ENCODE data around the gene PRXL2A. TPM values are rescaled to one million over a fixed set of nuclear protein-coding genes. Genes with fewer than 3 reads are reported as not detected.

The PRXL2A gene
- total RNA-seq, 1 experiment from 2014 or later: 8.6 TPM

DNA sequence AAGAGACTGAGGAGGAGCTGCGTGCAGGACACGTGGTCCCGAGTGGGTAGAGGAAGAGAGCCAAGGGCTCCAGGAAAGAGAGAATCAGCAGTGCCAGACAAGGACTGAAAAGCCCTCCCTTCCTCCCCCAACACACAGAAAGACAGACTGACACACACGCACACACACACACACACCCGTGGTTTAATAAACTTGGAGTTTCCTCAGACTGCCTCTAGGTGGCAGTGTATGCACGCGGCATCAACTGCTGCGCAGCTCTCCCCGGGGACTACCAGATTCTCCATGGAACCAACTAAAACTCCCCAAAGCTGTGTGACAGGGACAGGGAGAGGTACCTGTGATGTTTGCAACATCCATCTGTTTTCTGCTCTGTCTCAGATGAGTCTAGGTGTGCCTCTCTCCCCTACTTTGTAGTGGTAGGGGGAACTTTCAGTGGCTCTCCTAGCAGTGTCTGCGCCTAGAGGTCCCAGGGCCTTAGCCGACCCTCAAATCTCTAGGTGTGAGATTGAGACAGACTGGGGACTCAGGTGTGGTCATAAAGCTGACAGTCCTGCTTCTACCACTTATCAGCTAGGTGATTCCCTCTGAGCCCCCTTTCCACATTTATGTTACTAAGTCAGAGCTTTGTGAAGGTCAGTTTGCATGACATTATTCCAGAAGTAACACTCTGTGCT lies 36.4 kb downstream of the PRXL2A start:
- DNase-seq (ENCODE audit: low spot score): peak; percentile 80

- DNase-seq (ENCODE audit: low spot score): no peak
Measured at GRCh38 chr10:80447436-80448190, 39.3 kb downstream of the PRXL2A start.

GRCh38 chr10:80448209-80448942 lies 40.0 kb downstream of the PRXL2A start:
- DNase-seq (ENCODE audit: low spot score): no peak

GRCh38 chr10:80449520-80449919 lies 41.2 kb downstream of the PRXL2A start:
- DNase-seq (ENCODE audit: low spot score): no peak

DNA sequence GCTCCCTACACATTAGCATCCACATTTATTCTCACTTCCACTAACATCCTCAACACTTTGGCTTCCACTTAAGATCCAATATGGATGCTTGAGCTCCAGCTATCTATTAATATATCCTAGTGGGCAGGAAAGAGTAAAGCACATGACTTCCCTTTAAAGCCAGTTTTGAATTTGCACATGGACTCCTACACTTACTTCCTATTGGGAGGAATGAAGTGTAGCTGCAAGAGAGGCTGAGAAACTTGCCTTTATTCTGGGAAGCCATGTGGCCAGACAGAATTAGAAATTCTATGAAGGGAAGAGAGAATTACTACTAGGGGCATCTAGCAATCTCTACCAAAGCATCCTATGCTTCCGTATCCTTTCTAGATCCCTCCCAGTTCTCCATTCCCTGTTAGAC lies 42.8 kb downstream of the PRXL2A start:
- DNase-seq (ENCODE audit: low spot score): no peak

DNA sequence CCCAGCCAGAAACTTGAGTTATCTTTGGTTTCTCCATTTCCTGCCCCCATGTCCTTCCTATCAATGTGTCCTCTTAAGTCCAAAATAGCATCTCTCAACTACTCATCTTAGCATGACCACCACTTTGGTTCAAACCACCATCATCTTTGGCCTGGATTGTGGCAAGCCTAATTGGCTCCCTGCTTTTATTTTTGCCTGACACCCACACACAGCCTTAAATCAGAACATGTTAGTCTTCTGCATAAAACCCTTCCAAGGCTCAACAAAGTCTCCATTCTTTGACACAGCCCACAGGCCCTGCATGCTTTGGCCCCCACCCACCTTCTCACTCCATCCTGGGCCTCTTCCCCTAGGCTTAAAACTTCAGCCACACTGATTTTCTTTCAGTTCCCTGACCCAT lies 43.7 kb downstream of the PRXL2A start:
- no peak for DNase-seq (ENCODE audit: low spot score)

DNA sequence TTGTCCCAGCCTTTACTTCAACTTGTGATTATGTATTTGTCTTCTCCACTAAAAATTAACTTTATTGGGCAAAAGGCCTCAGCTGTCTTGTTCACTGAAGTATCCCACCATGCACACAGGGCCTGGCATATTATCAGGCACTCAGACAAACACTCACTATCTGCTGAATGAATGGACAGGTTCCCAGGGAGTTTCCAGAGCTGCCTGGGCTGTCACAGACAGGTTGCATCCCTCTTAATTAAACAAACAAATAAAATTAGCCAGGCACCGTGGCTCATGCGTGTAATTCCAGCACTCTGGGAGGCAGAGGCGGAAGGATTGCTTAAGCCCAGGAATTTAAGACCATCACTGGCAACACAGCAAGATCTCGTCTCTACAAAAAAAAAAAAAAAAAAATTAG lies 44.3 kb downstream of the PRXL2A start:
- DNase-seq (ENCODE audit: low spot score): no peak

GRCh38 chr10:80453056-80453841 lies 44.9 kb downstream of the PRXL2A start:
- no peak for DNase-seq (ENCODE audit: low spot score)

- peak; percentile 80 for DNase-seq (ENCODE audit: low spot score)
Measured at GRCh38 chr10:80453842-80454512, 45.6 kb downstream of the PRXL2A start, which contains the start of gene TSPAN14. Gene TSPAN14 (plus strand): TSS chr10:80454310. CDS start chr10:80489234, 34,924 bp downstream.

GRCh38 chr10:80454513-80455460 lies 46.4 kb downstream of the PRXL2A start:
- peak; percentile 57 for DNase-seq (ENCODE audit: low spot score)

- no peak for DNase-seq (ENCODE audit: low spot score)
Measured at GRCh38 chr10:80455461-80456349, 47.4 kb downstream of the PRXL2A start.

DNA sequence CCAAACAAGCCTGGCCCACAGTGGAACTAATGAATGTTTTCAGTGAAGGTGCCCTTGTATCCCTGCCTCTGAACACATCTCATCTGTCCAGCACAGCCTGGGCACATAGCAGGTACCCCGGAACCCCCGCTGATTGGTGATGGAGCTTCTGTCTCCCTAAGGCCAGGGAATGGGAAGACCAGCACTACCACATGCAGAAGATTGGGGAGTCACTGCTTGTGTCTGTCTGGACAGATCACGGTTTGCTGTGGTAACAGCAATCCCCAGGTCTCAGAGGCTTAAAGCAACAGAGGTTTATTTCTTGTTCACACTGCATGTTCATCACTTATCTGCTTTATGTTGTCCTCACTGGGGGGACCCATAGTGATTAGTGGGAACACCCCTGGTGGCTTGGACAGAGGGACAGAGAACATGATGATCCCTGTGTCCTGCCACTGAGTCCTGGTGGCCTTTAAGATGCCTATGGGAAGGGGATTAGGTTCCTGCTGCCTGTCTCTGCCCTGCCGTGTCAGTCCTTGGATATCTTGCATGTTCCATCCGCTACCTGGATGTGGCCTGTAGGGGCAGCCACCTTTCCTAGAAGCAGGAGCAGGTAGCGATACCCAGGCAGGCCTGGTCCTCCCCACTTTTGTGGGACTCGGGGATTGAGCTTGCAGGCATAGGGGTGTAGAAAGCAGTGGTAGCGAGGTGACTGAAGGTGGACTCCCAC lies 49.4 kb downstream of the PRXL2A start:
- peak; percentile 55 for DNase-seq (ENCODE audit: low spot score)

DNA sequence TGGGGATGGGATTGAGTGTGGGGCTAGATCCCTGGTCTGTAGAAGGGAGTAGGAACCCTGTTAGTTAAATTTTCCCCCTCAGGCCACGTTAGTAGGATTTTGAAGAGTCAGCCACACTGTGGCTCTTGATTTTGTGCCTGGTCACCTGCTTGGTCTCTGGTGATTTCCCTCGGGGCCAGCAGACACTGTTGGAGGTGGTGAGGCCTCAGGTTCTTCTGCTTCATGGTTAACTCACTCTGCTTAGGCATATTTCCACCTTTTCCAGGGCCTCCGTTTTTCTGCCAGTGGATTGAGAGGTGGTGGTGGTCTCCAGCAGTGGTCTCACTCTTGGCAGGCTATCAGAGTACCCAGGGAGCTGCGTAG lies 49.9 kb downstream of the PRXL2A start:
- no peak for DNase-seq (ENCODE audit: low spot score)

DNA sequence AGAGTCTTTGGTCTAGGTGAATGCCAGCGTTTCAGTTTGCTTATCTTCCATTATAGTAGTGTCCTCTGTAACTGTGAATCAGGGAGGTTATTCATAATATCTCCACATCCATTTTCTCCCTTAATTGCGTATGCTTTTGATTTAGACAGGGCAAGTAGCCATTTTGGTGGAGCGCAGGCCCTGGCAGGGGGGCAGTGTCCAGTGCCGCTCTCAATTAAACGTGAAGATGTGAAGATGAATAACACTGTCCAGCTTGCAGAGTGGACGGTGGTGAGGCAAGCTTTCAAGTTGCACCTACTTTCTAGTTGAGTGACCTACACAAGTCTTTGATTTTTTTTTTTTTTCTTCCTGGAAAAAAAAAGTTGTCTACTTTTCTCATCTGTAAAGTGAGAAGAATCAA lies 50.3 kb downstream of the PRXL2A start:
- no peak for DNase-seq (ENCODE audit: low spot score)

DNA sequence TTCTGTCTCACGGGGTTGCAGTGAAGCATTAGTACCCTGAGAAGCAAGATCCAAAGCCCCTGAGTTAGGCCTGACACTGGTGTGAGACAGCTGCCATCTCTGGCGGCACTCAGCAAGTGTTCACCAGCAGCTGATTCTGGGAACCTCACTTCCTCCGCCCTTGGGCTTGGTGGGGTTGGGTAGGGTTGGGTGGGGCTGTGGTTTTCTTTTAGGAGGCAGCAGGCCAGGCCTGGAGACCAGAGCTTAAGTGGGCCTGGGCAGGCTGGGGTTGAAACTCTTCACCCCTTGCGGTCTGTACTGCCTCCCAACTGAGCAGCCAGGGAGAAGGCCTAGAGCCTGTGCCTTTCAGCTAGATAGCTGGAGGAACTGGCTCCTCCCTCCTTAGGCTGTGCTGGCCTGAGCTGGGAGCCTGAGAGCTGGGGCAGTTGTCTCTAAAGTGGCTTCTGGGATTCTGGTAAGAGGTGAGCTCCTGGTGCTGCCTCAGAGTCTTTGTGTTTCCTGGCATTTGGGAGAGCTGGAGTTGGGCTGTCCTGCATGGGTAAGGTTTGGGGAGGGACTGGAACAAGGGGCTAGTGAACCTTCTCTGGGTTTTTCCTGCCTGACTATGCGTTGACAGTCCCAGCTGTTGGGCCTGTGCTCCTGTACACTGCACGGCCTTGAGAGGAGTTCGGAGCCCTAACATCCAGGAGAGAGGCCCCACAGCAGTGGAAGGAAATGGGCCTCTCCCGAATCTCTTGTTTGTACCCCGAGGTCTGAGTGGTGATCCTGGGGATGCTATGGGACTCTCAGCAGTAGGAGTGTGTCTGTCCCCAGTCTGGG lies 50.9 kb downstream of the PRXL2A start:
- peak; percentile 75 for DNase-seq (ENCODE audit: low spot score)

GRCh38 chr10:80460399-80461207 lies 52.3 kb downstream of the PRXL2A start:
- peak; percentile 96 for DNase-seq (ENCODE audit: low spot score)

Measured in HT-29 (cell line).